ENCODE measurements around the gene CAPS.

DNA sequence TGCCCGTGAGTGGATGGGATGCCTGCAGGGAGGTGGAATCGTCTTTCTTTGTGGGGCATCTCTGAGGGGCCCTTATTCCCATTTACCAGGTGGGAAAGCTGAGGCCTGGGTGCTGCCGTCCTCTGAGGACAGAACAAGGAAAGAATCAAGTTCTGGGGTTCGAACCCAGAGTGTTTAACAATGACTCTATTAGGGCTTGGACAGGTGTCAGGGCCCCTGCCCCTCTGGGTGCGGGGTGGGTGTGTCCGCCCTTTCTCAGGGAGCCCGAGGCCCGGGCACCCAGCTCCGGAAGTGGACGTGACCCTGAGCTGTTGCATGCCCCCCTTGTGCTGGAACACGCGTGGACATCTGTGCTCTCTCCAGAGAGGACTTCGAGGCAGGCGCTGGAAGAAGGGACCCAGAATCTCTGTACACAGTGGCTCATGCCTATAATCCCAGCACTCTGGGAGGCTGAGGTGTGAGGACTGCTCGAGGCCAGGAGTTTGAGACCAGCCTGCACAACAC is 21.2 kb upstream of the CAPS start:
- TF ChIP-seq YY1 (IDR thresholded peaks at IDR 0.05; ENCODE audit: insufficient read depth, insufficient read length) (no peak), SUZ12 (IDR thresholded peaks at IDR 0.05; ENCODE audit: extremely low read depth, insufficient read depth, insufficient read length) (no peak), ZNF274 (IDR thresholded peaks at IDR 0.05; ENCODE audit: low read depth, low read length) (no peak)

Measured in NT2/D1 (cell line).